ENCODE measurements around the gene IL17RE. TPM values are rescaled to one million over a fixed set of nuclear protein-coding genes. Genes with fewer than 3 reads are reported as not detected.

IL17RE gene
- total RNA-seq, 1 experiment from 2014 or later, result 2.3 TPM

GRCh38 chr3:9940746-9941145 lies 38.1 kb downstream of the IL17RE start:
- TF ChIP-seq CTCF (conservative IDR thresholded peaks at IDR 0.05; ENCODE audit: low read depth, low read length), result no peak
- no peak for TF ChIP-seq EZH2 (IDR thresholded peaks at IDR 0.05; ENCODE audit: borderline replicate concordance, low read depth, low read length, poor library complexity, severe bottlenecking)
- Histone ChIP-seq H3K4me3 (ENCODE audit: low read depth, low read length, poor library complexity, severe bottlenecking) (no peak overlapping the region), H3K36me3 (ENCODE audit: insufficient read depth, low read length, poor library complexity, severe bottlenecking) (peaks cover 7% of the 10 kb centered on the region), H3K27me3 (replicated peaks; ENCODE audit: insufficient read depth, low read depth, low read length, poor library complexity) (no peaks in the 10 kb centered on the region), H3K9me3 (ENCODE audit: low read depth, low read length, poor library complexity, severe bottlenecking) (no peaks in the 10 kb centered on the region), H3K27ac (ENCODE audit: low read depth, low read length, poor library complexity, severe bottlenecking) (no peak overlapping the region), H3K4me1 (ENCODE audit: insufficient read depth, low read length, poor library complexity, severe bottlenecking) (no peaks in the 10 kb centered on the region)
- no TSS peak for BruUV-seq (replicated peaks)
- intact Hi-C loops (cut with micrococcal nuclease; ENCODE audit: unreplicated experiment), result no loop called here
- ChIA-PET POLR2A (ENCODE audit: low non-redundant PET) (no interaction called here), CTCF (no interaction called here)
- DNase-seq (ENCODE audit: low spot score), result no peak

- no peaks in the 10 kb centered on the region for H3K27me3 ChIP-seq (replicated peaks; ENCODE audit: insufficient read depth, low read depth, low read length, poor library complexity)
- no peaks in the 10 kb centered on the region for H3K36me3 ChIP-seq (ENCODE audit: insufficient read depth, low read length, poor library complexity, severe bottlenecking)
- H3K4me3 ChIP-seq (ENCODE audit: low read depth, low read length, poor library complexity, severe bottlenecking), result no peak overlapping the region
- no peaks in the 10 kb centered on the region for H3K4me1 ChIP-seq (ENCODE audit: insufficient read depth, low read length, poor library complexity, severe bottlenecking)
- ChIA-PET CTCF (interaction anchor here (1.3 kb wide), 1 partner anchor 10 kb away, joined by 4 read pairs; no protein-coding TSS in a partner anchor), POLR2A (ENCODE audit: low non-redundant PET) (no interaction called here)
- no peaks in the 10 kb centered on the region for H3K9me3 ChIP-seq (ENCODE audit: low read depth, low read length, poor library complexity, severe bottlenecking)
- intact Hi-C loops (cut with micrococcal nuclease; ENCODE audit: unreplicated experiment), result no loop called here
- DNase-seq (ENCODE audit: low spot score), result no peak
- BruUV-seq (replicated peaks), result no TSS peak
- no peak overlapping the region for H3K27ac ChIP-seq (ENCODE audit: low read depth, low read length, poor library complexity, severe bottlenecking)
- TF ChIP-seq EZH2 (IDR thresholded peaks at IDR 0.05; ENCODE audit: borderline replicate concordance, low read depth, low read length, poor library complexity, severe bottlenecking), result no peak
- TF ChIP-seq CTCF (conservative IDR thresholded peaks at IDR 0.05; ENCODE audit: low read depth, low read length), result no peak
These were observed 39.5 kb downstream of the IL17RE start for GRCh38 chr3:9942164-9942563.

- intact Hi-C loops (cut with micrococcal nuclease; ENCODE audit: unreplicated experiment), result no loop called here
- no peak for TF ChIP-seq EZH2 (IDR thresholded peaks at IDR 0.05; ENCODE audit: borderline replicate concordance, low read depth, low read length, poor library complexity, severe bottlenecking)
- no peak for TF ChIP-seq CTCF (conservative IDR thresholded peaks at IDR 0.05; ENCODE audit: low read depth, low read length)
These were observed 40.5 kb downstream of the IL17RE start for GRCh38 chr3:9942934-9943690.

More at GRCh38 chr3:9942934-9943690, 40.5 kb downstream of the IL17RE start:
- Histone ChIP-seq H3K27ac (ENCODE audit: low read depth, low read length, poor library complexity, severe bottlenecking) (no peak overlapping the region), H3K36me3 (ENCODE audit: insufficient read depth, low read length, poor library complexity, severe bottlenecking) (no peaks in the 10 kb centered on the region), H3K4me3 (ENCODE audit: low read depth, low read length, poor library complexity, severe bottlenecking) (no peak overlapping the region), H3K27me3 (replicated peaks; ENCODE audit: insufficient read depth, low read depth, low read length, poor library complexity) (no peaks in the 10 kb centered on the region), H3K4me1 (ENCODE audit: insufficient read depth, low read length, poor library complexity, severe bottlenecking) (no peaks in the 10 kb centered on the region), H3K9me3 (ENCODE audit: low read depth, low read length, poor library complexity, severe bottlenecking) (no peaks in the 10 kb centered on the region)
- CTCF ChIA-PET, result interaction anchor here (1.3 kb wide), 1 partner anchor 10 kb away, joined by 4 read pairs; no protein-coding TSS in a partner anchor
- DNase-seq (ENCODE audit: low spot score), result no peak
- BruUV-seq (replicated peaks), result no TSS peak
- POLR2A ChIA-PET (ENCODE audit: low non-redundant PET), result no interaction called here
